NCI-H2196 treated with DMSO at 0.1 percent for 48 hours (cell line): Measurements from ENCODE around the gene OTOA.
"Not testable (repeated sequence)": the region's sequence is repeated elsewhere in the genome, so short reads cannot be mapped to it uniquely, and the experiment has no call there.

Experiments used
- DNase-seq: peaks from one replicate; lab custom pipeline; 2025; ENCODE audit not compliant: unreplicated experiment; lab: John Stamatoyannopoulos, UW

The OTOA gene

GRCh38 chr16:21639493-21639892 lies 24.3 kb upstream of the OTOA start:
- no peak for DNase-seq

GRCh38 chr16:21641916-21642315 lies 21.9 kb upstream of the OTOA start:
- DNase-seq: no peak

- no peak for DNase-seq
Observed at GRCh38 chr16:21642861-21643260, 20.9 kb upstream of the OTOA start.

- DNase-seq: no peak
Observed at GRCh38 chr16:21643785-21644184, 20.0 kb upstream of the OTOA start.

- no peak for DNase-seq
Observed at GRCh38 chr16:21644674-21645073, 19.1 kb upstream of the OTOA start.

GRCh38 chr16:21645261-21645721 lies 18.5 kb upstream of the OTOA start:
- DNase-seq: no peak

GRCh38 chr16:21646091-21646490 lies 17.7 kb upstream of the OTOA start:
- no peak for DNase-seq

- no peak for DNase-seq
Observed at GRCh38 chr16:21646721-21647561, 16.8 kb upstream of the OTOA start.

- no peak for DNase-seq
Observed at GRCh38 chr16:21647562-21648164, 16.1 kb upstream of the OTOA start.

GRCh38 chr16:21649826-21650406 lies 13.9 kb upstream of the OTOA start:
- DNase-seq: not testable (repeated sequence)

- DNase-seq: no peak
Observed at GRCh38 chr16:21650521-21650920, 13.2 kb upstream of the OTOA start.

- no peak for DNase-seq
Observed at GRCh38 chr16:21651515-21651914, 12.3 kb upstream of the OTOA start.

- DNase-seq: no peak
Observed at GRCh38 chr16:21652453-21652852, 11.3 kb upstream of the OTOA start, which contains the start of gene IGSF6. IGSF6 (minus strand) TSS chr16:21652608; CDS start chr16:21652598, 10 bp downstream.

GRCh38 chr16:21653571-21653970 lies 10.2 kb upstream of the OTOA start:
- no peak for DNase-seq

GRCh38 chr16:21654466-21654865 lies 9.3 kb upstream of the OTOA start:
- DNase-seq: no peak

GRCh38 chr16:21654881-21655280 lies 8.9 kb upstream of the OTOA start:
- DNase-seq: no peak

GRCh38 chr16:21656795-21657768 lies 6.7 kb upstream of the OTOA start:
- peak; percentile 36 for DNase-seq

- no peak for DNase-seq
Observed at GRCh38 chr16:21659124-21659523, 4.6 kb upstream of the OTOA start.

GRCh38 chr16:21664801-21665492 lies 1.2 kb downstream of the OTOA start:
- no peak for DNase-seq

GRCh38 chr16:21666772-21667171 lies 3.0 kb downstream of the OTOA start:
- DNase-seq: no peak
